Mesenchymal stem cell (in vitro differentiated cells and primary cell): Measurements from ENCODE around the gene C11orf54.
A peak's percentile ranks its signal among the peaks of the same experiment; 100 is the strongest.

Source experiments
- DNase-seq: peaks from one replicate; pipeline ENCODE4 v3.0.0-alpha.2; 2013
- H2AFZ ChIP-seq: one replicate; pipeline ENCODE4 v1.6.1; 2013; ENCODE audit warnings: low read depth, mild to moderate bottlenecking, control low read depth, inconsistent platforms, low read length, moderate library complexity
- H2AK5ac ChIP-seq: 2 replicates; pipeline ENCODE4 v1.6.1; 2013; ENCODE audit warnings: low read length, moderate library complexity, mild to moderate bottlenecking, inconsistent platforms; ENCODE audit not compliant: severe bottlenecking
- H2BK120ac ChIP-seq: one replicate; pipeline ENCODE4 v1.6.1; 2013; ENCODE audit warnings: low read depth, mild to moderate bottlenecking, inconsistent platforms, low read length, moderate library complexity
- H2BK12ac ChIP-seq, 2 experiments: one replicate each; pipeline ENCODE4 v1.6.1; 2013; ENCODE audit warnings: inconsistent platforms in 2 of 2, low read length in 2 of 2, mild to moderate bottlenecking in 2 of 2, moderate library complexity in 2 of 2, control low read depth in 1 of 2
- H2BK15ac ChIP-seq: one replicate; pipeline ENCODE4 v1.6.1; 2013; ENCODE audit warnings: mild to moderate bottlenecking, low read depth, inconsistent platforms; ENCODE audit not compliant: poor library complexity, severe bottlenecking
- H2BK5ac ChIP-seq: 2 replicates; pipeline ENCODE4 v1.6.1; 2013; ENCODE audit warnings: low read depth, mild to moderate bottlenecking, low read length, control low read depth, inconsistent platforms; ENCODE audit not compliant: poor library complexity, severe bottlenecking
- H3K14ac ChIP-seq, 2 experiments: one replicate each; pipeline ENCODE4 v1.6.1; 2013; ENCODE audit warnings: inconsistent platforms in 2 of 2, low read length in 2 of 2, control low read depth in 1 of 2, mild to moderate bottlenecking in 1 of 2, moderate library complexity in 1 of 2
- H3K18ac ChIP-seq, 2 experiments: one replicate each; pipeline ENCODE4 v1.6.1; 2013; ENCODE audit warnings: inconsistent platforms in 2 of 2, low read length in 2 of 2, control low read depth in 1 of 2, low read depth in 1 of 2, mild to moderate bottlenecking in 1 of 2
- H3K23ac ChIP-seq, 2 experiments: one replicate each; pipeline ENCODE4 v1.6.1; 2013; ENCODE audit warnings: inconsistent platforms in 2 of 2, low read length in 2 of 2, mild to moderate bottlenecking in 2 of 2, moderate library complexity in 2 of 2, control low read depth in 1 of 2
- H3K27ac ChIP-seq: 2 replicates; pipeline ENCODE4 v1.5.1; 2013; ENCODE audit warnings: mild to moderate bottlenecking, moderate library complexity, low read length, control low read depth, inconsistent platforms; ENCODE audit not compliant: poor library complexity, severe bottlenecking
- H3K27me3 ChIP-seq, 2 experiments: 2 replicates each; pipeline versions ENCODE4 v1.6.1 to v1.7.0; 2013; ENCODE audit warnings: low read length in 2 of 2, mild to moderate bottlenecking in 2 of 2, moderate library complexity in 2 of 2, control low read depth in 1 of 2, inconsistent platforms in 1 of 2; ENCODE audit not compliant: control insufficient read depth in 1 of 2, insufficient read depth in 1 of 2
- H3K36me3 ChIP-seq, 2 experiments: 2 replicates each; pipeline versions ENCODE4 v1.6.1 to v1.7.0; 2013; ENCODE audit warnings: low read length in 2 of 2, control low read depth in 1 of 2, inconsistent platforms in 1 of 2, low read depth in 1 of 2, mild to moderate bottlenecking in 1 of 2; ENCODE audit not compliant: insufficient read depth in 2 of 2, control insufficient read depth in 1 of 2
- H3K4ac ChIP-seq, 2 experiments: one replicate each; pipeline ENCODE4 v1.6.1; 2013; ENCODE audit warnings: inconsistent platforms in 2 of 2, low read length in 2 of 2, mild to moderate bottlenecking in 2 of 2, moderate library complexity in 2 of 2, control low read depth in 1 of 2, low read depth in 1 of 2
- H3K4me1 ChIP-seq: 2 replicates; pipeline ENCODE4 v1.6.1; 2013; ENCODE audit warnings: low read depth, low read length, control low read depth; ENCODE audit not compliant: control insufficient read depth, insufficient read depth
- H3K4me2 ChIP-seq: 2 replicates; pipeline ENCODE4 v1.6.1; 2013; ENCODE audit warnings: low read length, mild to moderate bottlenecking, inconsistent platforms; ENCODE audit not compliant: poor library complexity, severe bottlenecking
- H3K4me3 ChIP-seq, 2 experiments: 2 replicates each; pipeline versions ENCODE4 v1.5.1 to v1.7.0; 2013; ENCODE audit warnings: low read length in 2 of 2, mild to moderate bottlenecking in 2 of 2, control low read depth in 1 of 2, low read depth in 1 of 2; ENCODE audit not compliant: insufficient read depth in 1 of 2
- H3K79me1 ChIP-seq: replicated peaks from 2 replicates; pipeline ENCODE4 v1.6.1; 2013; ENCODE audit warnings: mild to moderate bottlenecking, control low read depth, low read length, inconsistent platforms; ENCODE audit not compliant: poor library complexity, severe bottlenecking
- H3K9ac ChIP-seq: 2 replicates; pipeline ENCODE4 v1.7.0; 2013; ENCODE audit warnings: mild to moderate bottlenecking, low read length, moderate library complexity
- H3K9me3 ChIP-seq: 2 replicates; pipeline ENCODE4 v1.7.0; 2013; ENCODE audit warnings: mild to moderate bottlenecking, low read length; ENCODE audit not compliant: control insufficient read depth
- H4K8ac ChIP-seq: one replicate; pipeline ENCODE4 v1.6.1; 2013; ENCODE audit warnings: inconsistent platforms, mild to moderate bottlenecking, low read length, moderate library complexity
- H4K91ac ChIP-seq: one replicate; pipeline ENCODE4 v1.6.1; 2013; ENCODE audit warnings: mild to moderate bottlenecking, low read length, inconsistent platforms
- WGBS: methylation state at CpG from one replicate; pipeline ENCODE4 v1.1.7; 2013; ENCODE audit warnings: mixed read lengths; 5-methylcytosine and 5-hydroxymethylcytosine counted together

The C11orf54 gene

GRCh38 chr11:93784935-93785360 is 43.5 kb downstream of the C11orf54 start:
- peaks cover 6% of the 10 kb centered on the region for H3K79me1 ChIP-seq
- H3K36me3 ChIP-seq: peaks cover 2 to 20% of the 10 kb centered on the region in 2 experiments
- no peaks in the 10 kb centered on the region for H3K9me3 ChIP-seq
- H2AFZ ChIP-seq: no peak overlapping the region
- H3K4ac ChIP-seq: peak overlapping the region in 1 of 2 experiments; percentile 98
- H3K9ac ChIP-seq: peak overlapping the region; percentile 97
- H4K91ac ChIP-seq: no peak overlapping the region
- H3K4me2 ChIP-seq: peak overlapping the region; percentile 84
- peak overlapping the region; percentile 22 for H3K27ac ChIP-seq
- H2BK12ac ChIP-seq: peak overlapping the region in 1 of 2 experiments; percentile 42
- peak overlapping the region in 1 of 2 experiments; percentile 48 for H3K14ac ChIP-seq
- no peak overlapping the region for H3K23ac ChIP-seq
- no peak overlapping the region for H2AK5ac ChIP-seq
- no peak overlapping the region for H4K8ac ChIP-seq
- H3K18ac ChIP-seq: no peak overlapping the region
- peak overlapping the region; percentile 91 to 99 for H3K4me3 ChIP-seq
- H3K4me1 ChIP-seq: peaks cover 5% of the 10 kb centered on the region
- H2BK120ac ChIP-seq: no peak overlapping the region
- H2BK15ac ChIP-seq: no peak overlapping the region
- under 1% methylated on average over 13 of the region's 13 CpGs for WGBS
- no peaks in the 10 kb centered on the region for H3K27me3 ChIP-seq
- H2BK5ac ChIP-seq: no peak overlapping the region
- DNase-seq: no peak

- no peak for DNase-seq
- Histone ChIP-seq H3K4me2 (no peak overlapping the region), H3K4me1 (no peaks in the 10 kb centered on the region), H2BK15ac (no peak overlapping the region), H3K36me3 (peaks cover 23 to 84% of the 10 kb centered on the region in 2 experiments), H2BK12ac (no peak overlapping the region), H3K23ac (no peak overlapping the region), H4K8ac (no peak overlapping the region), H2AFZ (no peak overlapping the region), H3K4me3 (no peak overlapping the region), H2BK5ac (no peak overlapping the region), H2AK5ac (no peak overlapping the region), H4K91ac (no peak overlapping the region), H3K14ac (no peak overlapping the region), H3K79me1 (peaks cover 13% of the 10 kb centered on the region), H2BK120ac (no peak overlapping the region), H3K18ac (no peak overlapping the region), H3K27me3 (no peaks in the 10 kb centered on the region), H3K27ac (no peak overlapping the region), H3K9ac (no peak overlapping the region), H3K9me3 (no peaks in the 10 kb centered on the region), H3K4ac (no peak overlapping the region)
- 84% methylated on average over 4 of the region's 5 CpGs for WGBS
Measured at GRCh38 chr11:93791493-93791892, 50.0 kb downstream of the C11orf54 start.

GRCh38 chr11:93796441-93797231 is 55.2 kb downstream of the C11orf54 start:
- Histone ChIP-seq H2AFZ (no peak overlapping the region), H3K9ac (no peak overlapping the region), H3K4me1 (no peaks in the 10 kb centered on the region), H4K8ac (no peak overlapping the region), H3K4ac (no peak overlapping the region), H3K36me3 (peaks cover 19 to 95% of the 10 kb centered on the region in 2 experiments), H2AK5ac (no peak overlapping the region), H4K91ac (no peak overlapping the region), H3K14ac (no peak overlapping the region), H2BK120ac (no peak overlapping the region), H3K4me3 (no peak overlapping the region), H3K79me1 (peaks cover 18% of the 10 kb centered on the region), H2BK15ac (no peak overlapping the region), H3K27ac (no peak overlapping the region), H3K18ac (no peak overlapping the region), H3K4me2 (no peak overlapping the region), H3K23ac (no peak overlapping the region), H2BK12ac (no peak overlapping the region), H3K9me3 (no peaks in the 10 kb centered on the region), H2BK5ac (no peak overlapping the region), H3K27me3 (no peaks in the 10 kb centered on the region)
- WGBS: 99% methylated on average over 4 of the region's 6 CpGs
- DNase-seq: no peak

- Histone ChIP-seq H3K9ac (no peak overlapping the region), H2BK12ac (no peak overlapping the region), H4K8ac (no peak overlapping the region), H3K27me3 (no peaks in the 10 kb centered on the region), H3K4me3 (no peak overlapping the region), H3K14ac (no peak overlapping the region), H3K79me1 (peaks cover 20% of the 10 kb centered on the region), H3K9me3 (no peaks in the 10 kb centered on the region), H2AK5ac (no peak overlapping the region), H2BK120ac (no peak overlapping the region), H3K4me2 (no peak overlapping the region), H2AFZ (no peak overlapping the region), H3K4me1 (no peaks in the 10 kb centered on the region), H3K18ac (no peak overlapping the region), H4K91ac (no peak overlapping the region), H3K23ac (no peak overlapping the region), H2BK5ac (no peak overlapping the region), H2BK15ac (no peak overlapping the region), H3K36me3 (peaks cover 20 to 90% of the 10 kb centered on the region in 2 experiments), H3K4ac (no peak overlapping the region), H3K27ac (no peak overlapping the region)
- WGBS: 93% methylated on average over 2 of the region's 2 CpGs
- DNase-seq: no peak
Measured at GRCh38 chr11:93801366-93801765, 59.9 kb downstream of the C11orf54 start.
